NCI-H510A (cell line): Measurements from ENCODE around the gene MLPH.

ENCODE experiments used
- DNase-seq: peaks from one replicate; lab custom pipeline; 2025; lab: John Stamatoyannopoulos, UW

MLPH gene

GRCh38 chr2:237486819-237487448 is at the start of gene MLPH:
Gene MLPH, plus strand, starts transcription at chr2:237487251. Its CDS starts 6,176 bp downstream, at chr2:237493427.
- DNase-seq: peak; percentile 38

GRCh38 chr2:237437566-237437965 is 49.5 kb upstream of the MLPH start:
- DNase-seq: no peak

GRCh38 chr2:237438080-237438940 is 48.7 kb upstream of the MLPH start:
- DNase-seq: peak; percentile 82

GRCh38 chr2:237440819-237441281 is 46.2 kb upstream of the MLPH start:
- no peak for DNase-seq

- no peak for DNase-seq
These were observed 45.3 kb upstream of the MLPH start for GRCh38 chr2:237441605-237442274.

- no peak for DNase-seq
These were observed 43.0 kb upstream of the MLPH start for GRCh38 chr2:237444071-237444470.

GRCh38 chr2:237445611-237446337 is 41.3 kb upstream of the MLPH start:
- DNase-seq: no peak

GRCh38 chr2:237446338-237446665 is 40.7 kb upstream of the MLPH start:
- no peak for DNase-seq

- DNase-seq: no peak
These were observed 39.6 kb upstream of the MLPH start for GRCh38 chr2:237447496-237447895.

- DNase-seq: no peak
These were observed 38.9 kb upstream of the MLPH start for GRCh38 chr2:237448171-237448570.

- DNase-seq: no peak
These were observed 38.4 kb upstream of the MLPH start for GRCh38 chr2:237448626-237449025.

GRCh38 chr2:237449193-237449881 is 37.7 kb upstream of the MLPH start:
- DNase-seq: no peak

GRCh38 chr2:237450108-237450507 is 36.9 kb upstream of the MLPH start:
- no peak for DNase-seq

- no peak for DNase-seq
These were observed 36.5 kb upstream of the MLPH start for GRCh38 chr2:237450583-237450982.

- DNase-seq: no peak
These were observed 35.2 kb upstream of the MLPH start for GRCh38 chr2:237451643-237452469.

GRCh38 chr2:237452861-237453260 is 34.2 kb upstream of the MLPH start:
- DNase-seq: no peak

GRCh38 chr2:237453671-237454070 is 33.4 kb upstream of the MLPH start:
- no peak for DNase-seq

- DNase-seq: no peak
These were observed 31.3 kb upstream of the MLPH start for GRCh38 chr2:237455764-237456163.

GRCh38 chr2:237456200-237456843 is 30.7 kb upstream of the MLPH start:
- no peak for DNase-seq

- DNase-seq: no peak
These were observed 29.6 kb upstream of the MLPH start for GRCh38 chr2:237457388-237457941.
